Ishikawa (cell line): Measurements from ENCODE around the gene SLC16A8.

Experiments used
- CEBPB ChIP-seq: IDR thresholded peaks from 2 replicates; pipeline ENCODE4 v1.6.1; 2012
- CREB1 ChIP-seq: IDR thresholded peaks from 2 replicates; pipeline ENCODE4 v1.6.1; 2012; ENCODE audit warnings: low read depth
- EGR1 ChIP-seq: IDR thresholded peaks from 2 replicates; pipeline ENCODE4 v1.6.1; 2012
- EP300 ChIP-seq: IDR thresholded peaks from 2 replicates; pipeline ENCODE4 v1.6.1; 2012; ENCODE audit warnings: borderline replicate concordance
- FOXM1 ChIP-seq: IDR thresholded peaks from 2 replicates; pipeline ENCODE4 v1.6.1; 2012; ENCODE audit warnings: low read depth, borderline replicate concordance
- MAX ChIP-seq: IDR thresholded peaks from 2 replicates; pipeline ENCODE4 v1.6.1; 2012
- NFIC ChIP-seq: IDR thresholded peaks from 2 replicates; pipeline ENCODE4 v1.6.1; 2012
- RAD21 ChIP-seq: IDR thresholded peaks from 2 replicates; pipeline ENCODE4 v1.6.1; 2012; ENCODE audit warnings: low read depth
- REST ChIP-seq: IDR thresholded peaks from 2 replicates; pipeline ENCODE4 v1.6.1; 2012; ENCODE audit warnings: low read depth, mild to moderate bottlenecking
- TAF1 ChIP-seq: IDR thresholded peaks from 2 replicates; pipeline ENCODE4 v1.6.1; 2012; ENCODE audit warnings: low read depth, mild to moderate bottlenecking
- TCF12 ChIP-seq: IDR thresholded peaks from 2 replicates; pipeline ENCODE4 v1.6.1; 2012; ENCODE audit warnings: low read depth
- TEAD4 ChIP-seq: IDR thresholded peaks from 2 replicates; pipeline ENCODE4 v1.6.1; 2012
- USF1 ChIP-seq: IDR thresholded peaks from 2 replicates; pipeline ENCODE4 v1.6.1; 2012
- YY1 ChIP-seq: IDR thresholded peaks from 2 replicates; pipeline ENCODE4 v1.6.1; 2012; ENCODE audit warnings: low read depth
- ZBTB7A ChIP-seq: IDR thresholded peaks from 2 replicates; pipeline ENCODE4 v1.6.1; 2012; ENCODE audit warnings: low read depth

The SLC16A8 gene

GRCh38 chr22:38085056-38085455, 1.1 kb upstream of the SLC16A8 start:
- TF ChIP-seq EGR1 (no peak), FOXM1 (no peak), RAD21 (no peak), YY1 (no peak), ZBTB7A (no peak), USF1 (no peak), TAF1 (no peak), TCF12 (no peak), CREB1 (no peak), TEAD4 (no peak), MAX (no peak), NFIC (no peak), CEBPB (no peak), REST (no peak), EP300 (no peak)

- no peak for TF ChIP-seq TEAD4
- no peak for TF ChIP-seq NFIC
- no peak for TF ChIP-seq EGR1
- no peak for TF ChIP-seq EP300
- no peak for TF ChIP-seq ZBTB7A
- no peak for TF ChIP-seq FOXM1
- TF ChIP-seq REST = no peak
- TF ChIP-seq CEBPB = no peak
- no peak for TF ChIP-seq USF1
- no peak for TF ChIP-seq YY1
- TF ChIP-seq RAD21 = no peak
- no peak for TF ChIP-seq TAF1
- TF ChIP-seq TCF12 = no peak
- TF ChIP-seq CREB1 = no peak
- no peak for TF ChIP-seq MAX
Measured at GRCh38 chr22:38082986-38083710, 836 bp downstream of the SLC16A8 start.

- no peak for TF ChIP-seq EGR1
- TF ChIP-seq CEBPB = no peak
- TF ChIP-seq MAX = no peak
Measured at GRCh38 chr22:38081941-38082828, 1.8 kb downstream of the SLC16A8 start.

- TF ChIP-seq NFIC (no peak), TEAD4 (no peak), EP300 (no peak), EGR1 (no peak), USF1 (no peak), YY1 (no peak), TAF1 (no peak), FOXM1 (no peak), MAX (no peak), REST (no peak), RAD21 (no peak), ZBTB7A (no peak)
Measured at GRCh38 chr22:38081636-38081940, 2.4 kb downstream of the SLC16A8 start.
